SK-N-SH treated with all-trans-retinoic acid at 6 μM for 48 hours (cell line): Measurements from ENCODE around the gene APOL4.

ENCODE experiments used
- OSR1 ChIP-seq: fragments of 250-450 bp; sonication (Bioruptor Pico); IDR thresholded peaks from 2 replicates; pipeline ENCODE4 v1.8.0; 2022; ENCODE audit warnings: moderate library complexity, mild to moderate bottlenecking, inconsistent platforms
- ZNF565 ChIP-seq: fragments of 450-650 bp; formaldehyde crosslinking; conservative IDR thresholded peaks from 2 replicates; pipeline ENCODE4 v1.5.0; 2020; ENCODE audit warnings: low read depth, mild to moderate bottlenecking, moderate library complexity
- ZNF8 ChIP-seq: fragments of 450-650 bp; formaldehyde crosslinking; IDR thresholded peaks from 2 replicates; pipeline ENCODE4 v1.5.0; 2020; ENCODE audit warnings: mild to moderate bottlenecking, moderate library complexity

DNA sequence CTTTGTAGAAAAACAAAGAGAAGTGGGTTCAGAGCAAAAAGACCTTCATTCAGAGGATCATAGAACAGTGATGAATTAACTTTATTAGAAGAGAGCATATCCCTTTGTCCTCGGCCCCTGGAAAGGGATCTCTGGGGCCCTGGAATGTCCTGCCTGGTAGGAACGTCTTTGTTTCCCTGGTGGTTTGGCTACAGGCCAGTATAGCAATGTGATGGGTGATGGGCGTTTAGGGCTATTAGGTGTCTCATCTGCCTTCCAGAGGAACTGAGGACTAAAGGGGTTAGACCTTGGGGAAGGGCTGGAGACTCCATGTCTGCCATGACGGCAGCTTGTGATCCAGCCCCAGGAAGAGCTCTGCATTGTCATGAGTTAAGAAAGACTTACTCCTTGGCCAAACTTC is 9.1 kb downstream of the APOL4 start:
- TF ChIP-seq OSR1 (no peak), ZNF8 (CRISPR knock-in tag) (no peak), ZNF565 (no peak)
